ENCODE data around the gene THSD4. TPM values are rescaled to one million over a fixed set of nuclear protein-coding genes. Genes with fewer than 3 reads are reported as not detected.

Gene THSD4
- total RNA-seq, 1 donor from 2014 or later, result 1.4 TPM

DNA sequence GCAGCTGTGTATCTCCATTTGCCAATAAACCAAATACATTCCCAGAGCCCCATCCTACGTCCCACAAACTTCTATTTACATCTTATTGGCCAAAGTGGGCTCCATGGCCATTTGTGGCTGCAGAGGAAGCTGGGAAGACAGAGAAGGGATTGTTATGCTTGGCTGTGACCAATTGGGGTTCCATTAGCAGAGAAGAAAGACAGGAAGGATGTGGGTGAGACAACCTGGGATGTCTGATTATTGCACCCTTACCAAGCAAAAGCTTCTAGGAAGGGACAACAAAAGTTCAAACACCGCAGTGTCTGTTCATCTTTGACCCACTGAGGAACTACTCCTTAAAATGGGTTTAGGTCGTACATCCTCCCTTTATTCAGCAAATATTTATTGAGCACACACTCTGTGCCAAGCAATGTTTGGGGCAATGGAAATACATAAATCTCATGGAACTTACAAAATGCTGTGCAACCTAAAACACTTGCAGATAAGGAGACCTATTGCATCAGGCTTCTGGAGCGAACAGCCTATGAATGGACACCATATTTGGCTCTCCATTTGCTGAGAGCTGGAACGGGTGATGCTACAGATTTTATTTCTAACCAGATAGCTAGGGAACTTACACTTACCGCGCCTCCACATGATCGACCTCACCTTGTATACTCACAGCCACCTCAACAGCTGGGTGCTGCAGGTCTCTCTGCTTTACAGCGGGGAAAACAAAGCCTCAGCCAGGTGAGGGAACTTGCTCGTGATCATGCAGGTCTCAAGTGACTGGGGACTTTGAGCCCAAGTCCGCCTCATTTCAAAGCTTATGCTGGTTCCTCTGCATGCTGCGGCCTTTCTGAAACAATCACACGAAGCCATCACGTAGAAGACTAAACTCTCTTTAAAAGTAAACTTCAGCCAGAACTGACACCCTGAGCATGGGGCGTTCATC is 673.6 kb downstream of the THSD4 start:
- DNase-seq (ENCODE audit: low read depth, low spot score), result no peak
- no peaks in the 10 kb centered on the region for H3K27me3 Mint-ChIP-seq (ENCODE audit: low read depth)
- no peaks in the 10 kb centered on the region for H3K4me1 Mint-ChIP-seq
- H3K4me3 Mint-ChIP-seq, result no peak overlapping the region
- TF ChIP-seq, protein P1, sequence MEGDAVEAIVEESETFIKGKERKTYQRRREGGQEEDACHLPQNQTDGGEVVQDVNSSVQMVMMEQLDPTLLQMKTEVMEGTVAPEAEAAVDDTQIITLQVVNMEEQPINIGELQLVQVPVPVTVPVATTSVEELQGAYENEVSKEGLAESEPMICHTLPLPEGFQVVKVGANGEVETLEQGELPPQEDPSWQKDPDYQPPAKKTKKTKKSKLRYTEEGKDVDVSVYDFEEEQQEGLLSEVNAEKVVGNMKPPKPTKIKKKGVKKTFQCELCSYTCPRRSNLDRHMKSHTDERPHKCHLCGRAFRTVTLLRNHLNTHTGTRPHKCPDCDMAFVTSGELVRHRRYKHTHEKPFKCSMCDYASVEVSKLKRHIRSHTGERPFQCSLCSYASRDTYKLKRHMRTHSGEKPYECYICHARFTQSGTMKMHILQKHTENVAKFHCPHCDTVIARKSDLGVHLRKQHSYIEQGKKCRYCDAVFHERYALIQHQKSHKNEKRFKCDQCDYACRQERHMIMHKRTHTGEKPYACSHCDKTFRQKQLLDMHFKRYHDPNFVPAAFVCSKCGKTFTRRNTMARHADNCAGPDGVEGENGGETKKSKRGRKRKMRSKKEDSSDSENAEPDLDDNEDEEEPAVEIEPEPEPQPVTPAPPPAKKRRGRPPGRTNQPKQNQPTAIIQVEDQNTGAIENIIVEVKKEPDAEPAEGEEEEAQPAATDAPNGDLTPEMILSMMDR (conservative IDR thresholded peaks at IDR 0.05), result no peak
- no peak overlapping the region for H3K27ac Mint-ChIP-seq (ENCODE audit: unreplicated experiment)
- H3K9me3 Mint-ChIP-seq, result no peaks in the 10 kb centered on the region
- H3K36me3 Mint-ChIP-seq (ENCODE audit: low read depth), result no peaks in the 10 kb centered on the region

DNA sequence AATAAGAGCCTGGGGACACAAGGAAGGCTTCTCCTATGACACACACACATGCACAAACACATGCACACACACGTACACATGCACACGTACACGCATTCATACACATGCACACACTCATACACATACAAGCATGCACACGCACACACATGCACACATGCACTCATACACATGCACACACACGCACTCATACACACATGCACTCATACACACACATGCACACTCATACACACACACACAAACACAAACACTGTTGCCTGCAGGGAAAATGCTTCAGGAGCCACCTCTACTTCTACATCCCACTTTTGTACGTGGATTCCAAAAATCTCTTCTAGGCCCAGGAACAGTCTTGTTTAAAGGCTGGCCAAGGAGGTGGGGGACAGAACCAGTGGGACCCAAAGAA is 674.3 kb downstream of the THSD4 start:
- H3K4me1 Mint-ChIP-seq, result no peaks in the 10 kb centered on the region
- TF ChIP-seq, protein P1 (conservative IDR thresholded peaks at IDR 0.05), result no peak
- no peaks in the 10 kb centered on the region for H3K36me3 Mint-ChIP-seq (ENCODE audit: low read depth)
- no peaks in the 10 kb centered on the region for H3K27me3 Mint-ChIP-seq (ENCODE audit: low read depth)
- H3K27ac Mint-ChIP-seq (ENCODE audit: unreplicated experiment), result no peak overlapping the region
- no peaks in the 10 kb centered on the region for H3K9me3 Mint-ChIP-seq
- DNase-seq (ENCODE audit: low read depth, low spot score), result no peak
- no peak overlapping the region for H3K4me3 Mint-ChIP-seq

DNA sequence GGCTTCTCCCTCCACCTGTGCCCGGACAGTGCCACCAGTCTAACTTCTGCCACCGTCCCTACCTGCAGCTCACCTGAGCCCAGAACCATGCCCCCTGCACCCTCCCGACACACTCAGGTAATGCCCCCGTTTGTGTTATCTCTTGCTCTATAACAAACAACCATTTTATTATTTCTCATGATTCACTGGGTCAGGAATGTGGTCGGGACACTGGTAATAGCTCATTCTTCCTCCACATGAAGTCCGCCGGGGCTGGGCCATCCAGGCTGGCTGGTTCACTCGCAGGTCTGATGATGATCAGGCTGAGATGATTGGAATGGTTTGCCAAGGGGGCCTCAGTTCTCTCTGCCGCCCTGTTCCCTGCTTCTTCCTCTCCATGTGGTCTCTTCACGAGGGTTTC is 674.8 kb downstream of the THSD4 start:
- H3K36me3 Mint-ChIP-seq (ENCODE audit: low read depth), result no peaks in the 10 kb centered on the region
- no peak overlapping the region for H3K4me3 Mint-ChIP-seq
- no peak overlapping the region for H3K27ac Mint-ChIP-seq (ENCODE audit: unreplicated experiment)
- TF ChIP-seq, protein P1 (conservative IDR thresholded peaks at IDR 0.05), result no peak
- no peaks in the 10 kb centered on the region for H3K4me1 Mint-ChIP-seq
- DNase-seq (ENCODE audit: low read depth, low spot score), result no peak
- H3K9me3 Mint-ChIP-seq, result no peaks in the 10 kb centered on the region
- no peaks in the 10 kb centered on the region for H3K27me3 Mint-ChIP-seq (ENCODE audit: low read depth)

DNA sequence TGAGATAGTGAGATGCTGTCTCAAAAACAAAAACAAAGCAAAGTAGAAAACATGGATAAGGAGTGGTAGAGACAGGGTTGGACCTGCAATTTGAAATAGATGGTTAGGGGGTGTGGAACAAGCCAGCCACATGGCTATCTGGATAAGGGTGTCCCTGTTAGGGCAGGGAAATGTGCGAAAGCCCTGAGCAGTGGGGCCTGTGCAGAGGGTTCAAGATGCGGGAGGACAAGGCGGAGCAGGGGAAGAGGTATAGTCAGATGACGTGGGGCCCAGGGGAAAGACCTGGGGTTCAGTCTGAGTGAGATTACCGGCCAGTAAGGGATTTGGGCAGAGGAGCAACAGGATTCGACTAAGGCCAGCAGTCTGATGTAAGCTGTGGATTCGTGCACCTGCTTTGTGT is 676.7 kb downstream of the THSD4 start:
- H3K36me3 Mint-ChIP-seq (ENCODE audit: low read depth), result no peaks in the 10 kb centered on the region
- no peak for DNase-seq (ENCODE audit: low read depth, low spot score)
- no peaks in the 10 kb centered on the region for H3K9me3 Mint-ChIP-seq
- no peaks in the 10 kb centered on the region for H3K27me3 Mint-ChIP-seq (ENCODE audit: low read depth)
- no peak overlapping the region for H3K4me3 Mint-ChIP-seq
- TF ChIP-seq, protein P1 (conservative IDR thresholded peaks at IDR 0.05), result no peak
- H3K4me1 Mint-ChIP-seq, result no peaks in the 10 kb centered on the region
- no peak overlapping the region for H3K27ac Mint-ChIP-seq (ENCODE audit: unreplicated experiment)

DNA sequence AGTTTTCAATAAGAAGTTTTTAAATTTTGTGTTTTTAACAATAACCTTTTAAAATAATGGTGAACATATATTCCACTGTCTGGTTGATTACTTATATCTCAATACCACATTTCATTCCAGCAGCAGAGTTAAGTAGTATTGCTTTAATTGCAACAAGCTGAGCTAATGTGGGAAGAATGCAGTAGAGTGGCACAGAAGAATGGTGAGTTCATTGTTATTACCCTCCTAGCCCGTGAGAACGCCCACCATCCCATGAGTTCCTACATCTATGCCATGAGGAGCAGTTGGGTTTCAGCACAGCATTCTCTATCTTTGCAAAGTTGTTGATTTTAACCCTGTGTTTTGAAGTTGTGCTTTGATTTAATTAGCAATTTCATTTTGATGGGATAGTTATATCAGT is 677.2 kb downstream of the THSD4 start:
- Mint-ChIP-seq H3K4me3 (no peak overlapping the region), H3K36me3 (ENCODE audit: low read depth) (no peaks in the 10 kb centered on the region), H3K9me3 (no peaks in the 10 kb centered on the region), H3K4me1 (no peaks in the 10 kb centered on the region), H3K27me3 (ENCODE audit: low read depth) (no peaks in the 10 kb centered on the region), H3K27ac (ENCODE audit: unreplicated experiment) (no peak overlapping the region)
- TF ChIP-seq, protein P1 (conservative IDR thresholded peaks at IDR 0.05), result no peak
- DNase-seq (ENCODE audit: low read depth, low spot score), result no peak
